ENCODE measurements around the gene DLGAP1. TPM values are rescaled to one million over a fixed set of nuclear protein-coding genes. Genes with fewer than 3 reads are reported as not detected.
"Not testable (repeated sequence)": the region's sequence is repeated elsewhere in the genome, so short reads cannot be mapped to it uniquely, and the experiment has no call there.

Gene DLGAP1
- total and polyA plus RNA-seq, 3 donors from 2014 or later, result 18.6 to 93.8 (median 69.1) TPM

- TF ChIP-seq POLR2A (IDR thresholded peaks at IDR 0.05), result no peak
- Histone ChIP-seq H3K4me3 (no peak overlapping the region), H3K36me3 (ENCODE audit: low read depth, missing control alignments) (no peaks in the 10 kb centered on the region), H3K9me3 (no peaks in the 10 kb centered on the region), H3K27me3 (no peaks in the 10 kb centered on the region), H3K27ac (no peak overlapping the region), H3K4me1 (no peaks in the 10 kb centered on the region)
- DNase-seq, result no peak
- intact Hi-C loops (cut with DNase I; ENCODE audit: low total_unique reads), result no loop called here
- WGBS, 2 donors, result 85 to 86% methylated on average over 5 of the region's 5 CpGs
Observed at GRCh38 chr18:4309227-4309626, 145.9 kb downstream of the DLGAP1 start.

GRCh38 chr18:4308576-4308975 lies 146.5 kb downstream of the DLGAP1 start:
- H3K27me3 ChIP-seq, result no peaks in the 10 kb centered on the region
- no peak overlapping the region for H3K27ac ChIP-seq
- TF ChIP-seq CTCF (IDR thresholded peaks at IDR 0.05), result no peak
- no peak for TF ChIP-seq POLR2A (IDR thresholded peaks at IDR 0.05)
- H3K36me3 ChIP-seq (ENCODE audit: low read depth, missing control alignments), result no peaks in the 10 kb centered on the region
- WGBS, 2 donors, result 85% methylated on average over 5 of the region's 5 CpGs
- no peaks in the 10 kb centered on the region for H3K9me3 ChIP-seq
- no peak for DNase-seq
- intact Hi-C loops (cut with DNase I; ENCODE audit: low total_unique reads), result no loop called here
- no peaks in the 10 kb centered on the region for H3K4me1 ChIP-seq
- H3K4me3 ChIP-seq, result no peak overlapping the region

- TF ChIP-seq POLR2A (IDR thresholded peaks at IDR 0.05), result no peak
- TF ChIP-seq CTCF (IDR thresholded peaks at IDR 0.05), result no peak
- intact Hi-C loops (cut with DNase I; ENCODE audit: low total_unique reads), result no loop called here
- H3K27ac ChIP-seq, result no peak overlapping the region
- H3K4me1 ChIP-seq, result no peaks in the 10 kb centered on the region
- no peaks in the 10 kb centered on the region for H3K36me3 ChIP-seq (ENCODE audit: low read depth, missing control alignments)
- no peak overlapping the region for H3K4me3 ChIP-seq
- H3K9me3 ChIP-seq, result no peaks in the 10 kb centered on the region
- no peaks in the 10 kb centered on the region for H3K27me3 ChIP-seq
- no peak for DNase-seq
Observed at GRCh38 chr18:4299395-4299794, 155.7 kb downstream of the DLGAP1 start.

GRCh38 chr18:4293337-4293736 lies 161.8 kb downstream of the DLGAP1 start:
- H3K27me3 ChIP-seq, result no peaks in the 10 kb centered on the region
- H3K4me3 ChIP-seq, result no peak overlapping the region
- no peak for DNase-seq
- H3K27ac ChIP-seq, result no peak overlapping the region
- H3K4me1 ChIP-seq, result no peaks in the 10 kb centered on the region
- H3K9me3 ChIP-seq, result no peaks in the 10 kb centered on the region
- TF ChIP-seq CTCF (IDR thresholded peaks at IDR 0.05) (no peak), POLR2A (IDR thresholded peaks at IDR 0.05) (no peak)
- 92% methylated on average over 1 of the region's 1 CpG for WGBS, 2 donors
- H3K36me3 ChIP-seq (ENCODE audit: low read depth, missing control alignments), result no peaks in the 10 kb centered on the region
- intact Hi-C loops (cut with DNase I; ENCODE audit: low total_unique reads), result no loop called here

GRCh38 chr18:4292696-4293095 lies 162.4 kb downstream of the DLGAP1 start:
- TF ChIP-seq CTCF (IDR thresholded peaks at IDR 0.05), result no peak
- no peak for TF ChIP-seq POLR2A (IDR thresholded peaks at IDR 0.05)
- H3K4me1 ChIP-seq, result no peaks in the 10 kb centered on the region
- intact Hi-C loops (cut with DNase I; ENCODE audit: low total_unique reads), result no loop called here

GRCh38 chr18:4287340-4287739 lies 167.8 kb downstream of the DLGAP1 start:
- DNase-seq; H3K27me3 ChIP-seq; intact Hi-C loops (cut with DNase I; ENCODE audit: low total_unique reads); H3K4me1 ChIP-seq; H3K27ac ChIP-seq; H3K4me3 ChIP-seq; H3K9me3 ChIP-seq; H3K36me3 ChIP-seq (ENCODE audit: low read depth, missing control alignments): not testable (repeated sequence)
- WGBS, 2 donors, result 72 to 82% methylated on average over 3 of the region's 3 CpGs

More at GRCh38 chr18:4292696-4293095, 162.4 kb downstream of the DLGAP1 start:
- 80 to 81% methylated on average over 2 of the region's 2 CpGs for WGBS, 2 donors
- H3K9me3 ChIP-seq, result no peaks in the 10 kb centered on the region
- H3K27me3 ChIP-seq, result no peaks in the 10 kb centered on the region
- no peaks in the 10 kb centered on the region for H3K36me3 ChIP-seq (ENCODE audit: low read depth, missing control alignments)
- DNase-seq, result no peak
- no peak overlapping the region for H3K27ac ChIP-seq
- no peak overlapping the region for H3K4me3 ChIP-seq

Data from testis (tissue), 3 donors.